Endothelial cell (in vitro differentiated cells): ENCODE measurements around the gene SBF1. TPM values are rescaled to one million over a fixed set of nuclear protein-coding genes. Genes with fewer than 3 reads are reported as not detected.
A peak's percentile ranks its signal among the peaks of the same experiment; 100 is the strongest.

ENCODE experiments used
- DNase-seq: peaks from one replicate; pipeline ENCODE4 v3.0.0; 2021; ENCODE audit warnings: low spot score
- H3K27ac Mint-ChIP-seq: one replicate; pipeline ENCODE4 v1.8.0; 2021; ENCODE audit warnings: mixed read lengths, inconsistent platforms; ENCODE audit not compliant: unreplicated experiment
- H3K27me3 Mint-ChIP-seq: one replicate; pipeline ENCODE4 v1.8.0; 2021; ENCODE audit warnings: mild to moderate bottlenecking, moderate library complexity, mixed read lengths, inconsistent platforms; ENCODE audit not compliant: unreplicated experiment
- H3K36me3 Mint-ChIP-seq: one replicate; pipeline ENCODE4 v1.8.0; 2021; ENCODE audit warnings: mild to moderate bottlenecking, low read depth, mixed read lengths, inconsistent platforms; ENCODE audit not compliant: unreplicated experiment
- H3K4me1 Mint-ChIP-seq: one replicate; pipeline ENCODE4 v1.8.0; 2021; ENCODE audit warnings: mild to moderate bottlenecking, mixed read lengths, inconsistent platforms; ENCODE audit not compliant: unreplicated experiment
- H3K4me3 Mint-ChIP-seq: one replicate; pipeline ENCODE4 v1.8.0; 2021; ENCODE audit warnings: mild to moderate bottlenecking, mixed read lengths, inconsistent platforms; ENCODE audit not compliant: unreplicated experiment
- H3K9me3 Mint-ChIP-seq: one replicate; pipeline ENCODE4 v1.8.0; 2021; ENCODE audit warnings: mixed read lengths, inconsistent platforms; ENCODE audit not compliant: unreplicated experiment
- total RNA-seq: library from RNA; stranded (reverse); fragmentation: NEBNext Ultra II Directional; extraction: Animal tissue kit (Norgen Biotek cat#: 25700); gene quantifications from one replicate; pipeline ENCODE4 v1.2.1, GENCODE V29; 2021; ENCODE audit not compliant: unreplicated experiment
- TF ChIP-seq, protein P1 (sequence below): fragments of 200-600 bp; sonication (generic); IDR thresholded peaks from one replicate; pipeline ENCODE4 v1.5.0; 2021; ENCODE audit warnings: antibody characterized with exemption; ENCODE audit not compliant: unreplicated experiment

The SBF1 gene
- total RNA-seq, 1 donor from 2014 or later = 76.7 TPM

DNA sequence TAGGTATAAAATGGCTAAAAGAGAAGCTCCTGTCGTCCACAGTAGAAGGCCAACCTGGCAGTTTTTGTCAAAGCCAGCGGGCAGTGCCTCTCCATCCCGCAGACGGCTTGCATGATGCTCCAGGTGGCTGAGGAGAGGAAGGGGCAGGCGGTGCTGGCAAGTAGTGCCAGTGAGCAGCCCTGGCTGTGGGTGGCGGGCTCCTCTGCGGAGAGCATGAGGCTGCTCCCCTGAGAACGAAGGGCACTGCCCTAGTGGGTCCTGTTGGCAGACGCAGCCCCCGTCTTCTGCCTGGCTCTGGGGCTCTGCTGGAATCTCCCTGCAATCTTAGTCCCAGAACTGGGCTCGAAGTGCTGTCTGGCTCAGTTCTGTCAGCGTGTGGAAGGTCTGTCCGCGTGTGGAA, 50.9 kb downstream of the SBF1 start:
- no peaks in the 10 kb centered on the region for H3K4me1 Mint-ChIP-seq
- no peaks in the 10 kb centered on the region for H3K9me3 Mint-ChIP-seq
- H3K27me3 Mint-ChIP-seq = peaks cover 5% of the 10 kb centered on the region
- TF ChIP-seq, protein P1, sequence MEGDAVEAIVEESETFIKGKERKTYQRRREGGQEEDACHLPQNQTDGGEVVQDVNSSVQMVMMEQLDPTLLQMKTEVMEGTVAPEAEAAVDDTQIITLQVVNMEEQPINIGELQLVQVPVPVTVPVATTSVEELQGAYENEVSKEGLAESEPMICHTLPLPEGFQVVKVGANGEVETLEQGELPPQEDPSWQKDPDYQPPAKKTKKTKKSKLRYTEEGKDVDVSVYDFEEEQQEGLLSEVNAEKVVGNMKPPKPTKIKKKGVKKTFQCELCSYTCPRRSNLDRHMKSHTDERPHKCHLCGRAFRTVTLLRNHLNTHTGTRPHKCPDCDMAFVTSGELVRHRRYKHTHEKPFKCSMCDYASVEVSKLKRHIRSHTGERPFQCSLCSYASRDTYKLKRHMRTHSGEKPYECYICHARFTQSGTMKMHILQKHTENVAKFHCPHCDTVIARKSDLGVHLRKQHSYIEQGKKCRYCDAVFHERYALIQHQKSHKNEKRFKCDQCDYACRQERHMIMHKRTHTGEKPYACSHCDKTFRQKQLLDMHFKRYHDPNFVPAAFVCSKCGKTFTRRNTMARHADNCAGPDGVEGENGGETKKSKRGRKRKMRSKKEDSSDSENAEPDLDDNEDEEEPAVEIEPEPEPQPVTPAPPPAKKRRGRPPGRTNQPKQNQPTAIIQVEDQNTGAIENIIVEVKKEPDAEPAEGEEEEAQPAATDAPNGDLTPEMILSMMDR = no peak
- no peak overlapping the region for H3K4me3 Mint-ChIP-seq
- H3K27ac Mint-ChIP-seq = no peak overlapping the region
- H3K36me3 Mint-ChIP-seq = peaks cover 42% of the 10 kb centered on the region
- no peak for DNase-seq

DNA sequence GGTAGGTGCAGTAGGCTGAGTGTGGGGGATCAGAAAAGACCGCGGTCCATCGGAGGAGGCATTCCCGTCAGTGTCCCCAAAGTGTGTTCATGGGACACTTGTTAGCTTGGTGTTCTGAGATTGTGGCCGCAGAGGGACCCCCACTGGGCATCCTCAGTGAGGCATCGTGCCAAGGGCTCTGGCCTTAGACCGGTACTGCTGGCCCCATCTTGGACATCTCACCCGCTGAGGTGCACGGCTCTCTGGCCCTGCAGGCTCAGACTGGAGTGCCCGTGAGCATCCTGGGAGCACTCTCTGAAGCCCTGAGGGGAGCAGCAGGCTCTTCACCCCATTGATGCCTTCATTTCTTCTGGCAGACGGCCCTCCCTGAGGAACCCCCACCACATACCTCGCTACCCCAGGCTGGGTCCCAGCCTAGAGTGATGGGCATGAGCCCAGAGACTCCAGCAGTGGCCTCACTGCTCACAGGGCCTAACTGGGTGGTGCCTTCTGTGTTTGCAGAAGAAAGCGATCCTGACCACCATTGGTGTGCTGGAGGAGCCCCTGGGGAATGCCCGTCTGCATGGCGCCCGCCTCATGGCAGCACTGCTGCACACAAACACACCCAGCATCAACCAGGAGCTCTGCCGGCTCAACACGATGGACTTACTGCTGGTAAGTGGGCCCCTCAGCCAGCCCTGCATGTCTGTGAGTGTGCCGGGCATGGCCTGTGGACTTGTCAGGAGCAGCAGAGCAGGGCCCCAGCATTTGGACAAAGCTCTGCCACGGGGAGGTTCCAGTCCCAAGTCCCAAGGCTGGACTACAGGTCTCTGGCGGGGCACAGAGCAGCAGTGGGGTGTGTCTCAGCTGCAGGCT, 51.6 kb downstream of the SBF1 start:
- TF ChIP-seq, protein P1 = no peak
- Mint-ChIP-seq H3K27ac (no peak overlapping the region), H3K4me3 (no peak overlapping the region), H3K4me1 (no peaks in the 10 kb centered on the region), H3K27me3 (peaks cover 6% of the 10 kb centered on the region), H3K36me3 (peaks cover 39% of the 10 kb centered on the region), H3K9me3 (no peaks in the 10 kb centered on the region)
- DNase-seq = no peak

DNA sequence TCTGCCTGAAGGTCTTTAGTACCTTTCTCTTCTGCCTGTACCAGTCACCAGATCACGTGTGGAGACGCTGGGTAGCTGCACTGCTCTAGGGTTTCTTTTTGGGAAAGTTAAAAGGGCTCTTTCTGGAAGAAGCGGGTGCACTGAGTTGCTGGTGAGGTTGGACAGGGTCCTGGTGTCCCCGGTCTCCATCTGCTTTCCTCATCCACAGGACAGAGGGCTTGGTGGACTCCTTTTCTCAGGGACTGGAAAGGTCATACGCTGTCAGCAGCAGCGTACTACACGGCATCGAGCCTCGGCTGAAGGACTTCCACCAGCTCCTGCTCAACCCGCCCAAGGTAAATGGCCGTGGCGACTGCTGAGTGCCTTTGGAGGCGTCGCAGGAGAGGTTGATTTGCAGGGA, 52.8 kb downstream of the SBF1 start:
- no peaks in the 10 kb centered on the region for H3K9me3 Mint-ChIP-seq
- TF ChIP-seq, protein P1 = no peak
- H3K4me3 Mint-ChIP-seq = no peak overlapping the region
- no peak for DNase-seq
- H3K27me3 Mint-ChIP-seq = peaks cover 6% of the 10 kb centered on the region
- H3K36me3 Mint-ChIP-seq = peaks cover 41% of the 10 kb centered on the region
- no peaks in the 10 kb centered on the region for H3K4me1 Mint-ChIP-seq
- no peak overlapping the region for H3K27ac Mint-ChIP-seq

DNA sequence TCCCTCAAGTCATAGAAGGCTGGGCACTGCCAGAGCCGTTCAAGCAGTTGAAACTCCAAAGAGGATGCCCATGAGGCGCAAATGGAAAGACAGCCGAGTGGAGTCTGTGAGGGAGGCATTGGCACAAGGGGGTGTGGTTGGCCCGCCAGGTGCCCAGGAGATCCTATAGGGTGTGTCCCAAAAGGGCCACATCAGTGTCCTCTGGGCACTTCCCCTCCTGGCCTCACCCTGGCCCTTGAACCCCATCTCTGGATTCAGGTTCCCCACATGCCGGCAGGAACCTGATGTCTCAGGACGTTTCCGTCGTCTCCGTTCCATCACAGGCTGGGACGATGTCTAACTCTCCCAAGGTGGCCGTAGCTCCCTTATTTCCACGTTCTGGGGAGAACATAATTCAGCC, 54.3 kb downstream of the SBF1 start:
- DNase-seq = no peak
- H3K27me3 Mint-ChIP-seq = peaks cover 6% of the 10 kb centered on the region
- H3K4me1 Mint-ChIP-seq = no peaks in the 10 kb centered on the region
- peaks cover 44% of the 10 kb centered on the region for H3K36me3 Mint-ChIP-seq
- no peaks in the 10 kb centered on the region for H3K9me3 Mint-ChIP-seq
- peak overlapping the region; percentile 18 for H3K4me3 Mint-ChIP-seq
- H3K27ac Mint-ChIP-seq = no peak overlapping the region
- TF ChIP-seq, protein P1 = no peak

DNA sequence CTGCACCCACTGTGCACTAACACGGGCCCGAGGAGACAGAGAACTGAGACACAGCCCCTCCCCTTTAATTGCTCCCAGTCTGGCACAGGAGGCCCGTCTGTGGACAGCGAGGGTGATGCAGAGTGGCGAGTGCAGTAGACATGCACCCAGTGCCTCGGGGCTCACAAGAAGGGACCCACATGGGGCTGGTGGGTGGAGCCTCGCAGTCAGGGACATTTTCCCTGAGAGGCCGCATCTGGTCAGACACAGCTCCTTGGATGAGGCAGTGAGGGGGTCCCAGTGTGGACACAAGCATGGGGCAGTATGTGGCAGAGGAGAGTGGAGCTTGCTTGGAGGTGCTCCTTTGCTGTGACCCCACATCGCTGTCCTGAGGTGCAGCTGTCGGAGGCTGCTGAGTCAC, 54.8 kb downstream of the SBF1 start:
- Mint-ChIP-seq H3K4me1 (no peaks in the 10 kb centered on the region), H3K27ac (no peak overlapping the region), H3K27me3 (peaks cover 6% of the 10 kb centered on the region), H3K9me3 (no peaks in the 10 kb centered on the region), H3K36me3 (peaks cover 43% of the 10 kb centered on the region), H3K4me3 (no peak overlapping the region)
- TF ChIP-seq, protein P1 = no peak
- DNase-seq = no peak
